Muscle layer of duodenum (tissue), 2 donors: ENCODE measurements around the gene ZNF831.

Experiments
- H3K27ac ChIP-seq: one replicate; pipeline ENCODE4 v1.7.0; 2013; ENCODE audit warnings: mild to moderate bottlenecking, low read length
- H3K27me3 ChIP-seq: one replicate; pipeline ENCODE4 v1.7.0; 2013; ENCODE audit warnings: low read depth, mild to moderate bottlenecking, control low read depth, low read length
- H3K36me3 ChIP-seq, 2 donors: one replicate each; pipeline ENCODE4 v1.7.0; 2013; ENCODE audit warnings: low read length in 2 of 2, control low read depth in 1 of 2, mild to moderate bottlenecking in 1 of 2; ENCODE audit not compliant: insufficient read depth in 2 of 2, control insufficient read depth in 1 of 2
- H3K4me1 ChIP-seq, 2 donors: one replicate each; pipeline ENCODE4 v1.7.0; 2013; ENCODE audit warnings: low read length in 2 of 2, mild to moderate bottlenecking in 2 of 2, control low read depth in 1 of 2, moderate library complexity in 1 of 2; ENCODE audit not compliant: insufficient read depth in 2 of 2, control insufficient read depth in 1 of 2
- H3K4me3 ChIP-seq, 2 donors: one replicate each; pipeline ENCODE4 v1.7.0; 2013; ENCODE audit warnings: low read length in 2 of 2, low read depth in 1 of 2, mild to moderate bottlenecking in 1 of 2
- H3K9me3 ChIP-seq, 2 donors: one replicate each; pipeline ENCODE4 v1.7.0; 2013; ENCODE audit warnings: low read length in 2 of 2, control low read depth in 1 of 2, mild to moderate bottlenecking in 1 of 2; ENCODE audit not compliant: control insufficient read depth in 1 of 2
- donor health status: healthy.

Gene ZNF831

GRCh38 chr20:59143326-59143725 is 20.3 kb upstream of the ZNF831 start:
- Histone ChIP-seq H3K4me1 (peaks cover 10 to 17% of the 10 kb centered on the region in 2 donors), H3K9me3 (no peaks in the 10 kb centered on the region), H3K27ac (no peak overlapping the region), H3K36me3 (no peaks in the 10 kb centered on the region), H3K27me3 (no peaks in the 10 kb centered on the region), H3K4me3 (no peak overlapping the region)

GRCh38 chr20:59144179-59144830 is 19.3 kb upstream of the ZNF831 start:
- peaks cover 10 to 17% of the 10 kb centered on the region in 2 donors for H3K4me1 ChIP-seq
- H3K27me3 ChIP-seq, result no peaks in the 10 kb centered on the region
- H3K27ac ChIP-seq, result no peak overlapping the region
- no peak overlapping the region for H3K4me3 ChIP-seq
- H3K36me3 ChIP-seq, result no peaks in the 10 kb centered on the region
- no peaks in the 10 kb centered on the region for H3K9me3 ChIP-seq

GRCh38 chr20:59144831-59145196 is 18.8 kb upstream of the ZNF831 start:
- Histone ChIP-seq H3K9me3 (no peaks in the 10 kb centered on the region), H3K4me3 (no peak overlapping the region), H3K4me1 (peaks cover 10 to 19% of the 10 kb centered on the region in 2 donors), H3K27ac (no peak overlapping the region), H3K36me3 (no peaks in the 10 kb centered on the region), H3K27me3 (no peaks in the 10 kb centered on the region)

GRCh38 chr20:59145247-59145923 is 18.2 kb upstream of the ZNF831 start:
- Histone ChIP-seq H3K4me3 (no peak overlapping the region), H3K9me3 (no peaks in the 10 kb centered on the region), H3K27me3 (no peaks in the 10 kb centered on the region), H3K27ac (no peak overlapping the region), H3K4me1 (peaks cover 10 to 19% of the 10 kb centered on the region in 2 donors), H3K36me3 (no peaks in the 10 kb centered on the region)

GRCh38 chr20:59145924-59146779 is 17.5 kb upstream of the ZNF831 start:
- Histone ChIP-seq H3K27ac (no peak overlapping the region), H3K4me3 (peak overlapping the region; percentile 5 to 27), H3K4me1 (peaks cover 10 to 19% of the 10 kb centered on the region in 2 donors), H3K27me3 (no peaks in the 10 kb centered on the region), H3K36me3 (no peaks in the 10 kb centered on the region), H3K9me3 (no peaks in the 10 kb centered on the region)

- Histone ChIP-seq H3K9me3 (no peaks in the 10 kb centered on the region), H3K27ac (no peak overlapping the region), H3K4me1 (peaks cover 10 to 19% of the 10 kb centered on the region in 2 donors), H3K4me3 (peak overlapping the region in 1 of 2 donors; percentile 27), H3K36me3 (no peaks in the 10 kb centered on the region), H3K27me3 (no peaks in the 10 kb centered on the region)
Measured at GRCh38 chr20:59146780-59147565, 16.6 kb upstream of the ZNF831 start.

GRCh38 chr20:59147586-59147985 is 16.0 kb upstream of the ZNF831 start:
- H3K4me3 ChIP-seq, result no peak overlapping the region
- peaks cover 10 to 19% of the 10 kb centered on the region in 2 donors for H3K4me1 ChIP-seq
- no peaks in the 10 kb centered on the region for H3K9me3 ChIP-seq
- no peaks in the 10 kb centered on the region for H3K36me3 ChIP-seq
- no peak overlapping the region for H3K27ac ChIP-seq
- H3K27me3 ChIP-seq, result no peaks in the 10 kb centered on the region

- H3K4me1 ChIP-seq, result peaks cover 10 to 25% of the 10 kb centered on the region in 2 donors
- no peak overlapping the region for H3K27ac ChIP-seq
- H3K36me3 ChIP-seq, result no peaks in the 10 kb centered on the region
- no peak overlapping the region for H3K4me3 ChIP-seq
- H3K9me3 ChIP-seq, result no peaks in the 10 kb centered on the region
- H3K27me3 ChIP-seq, result no peaks in the 10 kb centered on the region
Measured at GRCh38 chr20:59148701-59149493, 14.7 kb upstream of the ZNF831 start.

GRCh38 chr20:59149678-59150504 is 13.7 kb upstream of the ZNF831 start:
- Histone ChIP-seq H3K9me3 (no peaks in the 10 kb centered on the region), H3K4me1 (peaks cover 10 to 25% of the 10 kb centered on the region in 2 donors), H3K27me3 (no peaks in the 10 kb centered on the region), H3K4me3 (no peak overlapping the region), H3K36me3 (no peaks in the 10 kb centered on the region), H3K27ac (no peak overlapping the region)

- no peaks in the 10 kb centered on the region for H3K36me3 ChIP-seq
- H3K27ac ChIP-seq, result no peak overlapping the region
- no peaks in the 10 kb centered on the region for H3K27me3 ChIP-seq
- no peak overlapping the region for H3K4me3 ChIP-seq
- H3K9me3 ChIP-seq, result no peaks in the 10 kb centered on the region
- peaks cover 10 to 25% of the 10 kb centered on the region in 2 donors for H3K4me1 ChIP-seq
Measured at GRCh38 chr20:59150821-59151251, 12.8 kb upstream of the ZNF831 start.
